Heart right ventricle (tissue), 16 donors: ENCODE results near the gene SH3BGRL3. TPM values are rescaled to one million over a fixed set of nuclear protein-coding genes. Genes with fewer than 3 reads are reported as not detected.
"Not testable (repeated sequence)": the region's sequence is repeated elsewhere in the genome, so short reads cannot be mapped to it uniquely, and the experiment has no call there.

Experiments used
- ATAC-seq, 8 donors: fragments of 200-7000 bp; cut with Tn5 transposase; one replicate each; pipeline ENCODE4 v1.9.1; 2020; ENCODE audit warnings: mild to moderate bottlenecking in 8 of 8, moderate library complexity in 8 of 8, moderate number of reproducible peaks in 1 of 8
- DNase-seq, 2 donors: peaks; one replicate each; pipeline ENCODE4 v3.0.0-alpha.2; 2020
- H3K27ac ChIP-seq, 10 donors: fragments of 200-600 bp; sonication (generic) in 2 of 10; one replicate each; pipeline versions ENCODE4 v1.5.0 to v1.8.0; 2020 to 2022; ENCODE audit warnings: mild to moderate bottlenecking in 3 of 10
- H3K27me3 ChIP-seq, 7 donors: fragments of 200-600 bp; one replicate each; pipeline ENCODE4 v1.8.0; 2021 to 2022; ENCODE audit warnings: mild to moderate bottlenecking in 2 of 7
- H3K36me3 ChIP-seq, 9 donors: fragments of 200-600 bp; sonication (generic) in 1 of 9; one replicate each; pipeline versions ENCODE4 v1.5.0 to v1.8.0; 2020 to 2022; ENCODE audit warnings: mild to moderate bottlenecking in 2 of 9
- H3K4me1 ChIP-seq, 9 donors: fragments of 200-600 bp; sonication (generic) in 1 of 9; one replicate each; pipeline versions ENCODE4 v1.5.0 to v1.8.0; 2020 to 2022; ENCODE audit warnings: mild to moderate bottlenecking in 4 of 9
- H3K4me3 ChIP-seq, 10 donors: fragments of 200-600 bp; sonication (generic) in 2 of 10; one replicate each; pipeline versions ENCODE4 v1.5.0 to v1.8.0; 2020 to 2022; ENCODE audit warnings: mild to moderate bottlenecking in 7 of 10, moderate library complexity in 2 of 10
- H3K9me3 ChIP-seq, 11 donors: fragments of 200-600 bp in 10 of 11; sonication (generic) in 2 of 11; one replicate each; pipeline versions ENCODE4 v1.5.0 to v1.8.0; 2013 to 2022; ENCODE audit warnings: mild to moderate bottlenecking in 2 of 11, control low read depth in 1 of 11, moderate library complexity in 1 of 11
- WGBS, 2 donors: extraction: QIAGEN DNeasy Blood & Tissue Kit; methylation state at CpG; one replicate each; pipeline ENCODE4 v1.1.7; 2013; ENCODE audit warnings: inconsistent platforms in 1 of 2; 5-methylcytosine and 5-hydroxymethylcytosine counted together
- intact Hi-C, 10 donors: fragments of 100-400 bp; cut with DNase I; formaldehyde crosslinking; loops; one replicate each; pipeline versions ENCODE4 v1.11.1 to v1.14.2; 2022
- long read RNA-seq, 3 donors: library from polyadenylated mRNA; unstranded; transcript quantifications; one replicate each; pipeline ENCODE4 v2.0.0, GENCODE V29; 2020 to 2021
- polyA plus RNA-seq, 2 donors: library from polyadenylated mRNA; stranded (reverse); fragments of 200-250 nt; gene quantifications; one replicate each; pipeline ENCODE4 v1.2.3, GENCODE V29; 2013
- total RNA-seq, 10 donors: library from RNA; stranded (reverse); fragmentation: NEBNext Ultra II Directional in 3 of 10; extraction: Animal tissue kit (Norgen Biotek cat#: 25700) in 3 of 10; gene quantifications; one replicate each; pipeline versions ENCODE4 v1.2.1 to v1.2.4, GENCODE V29; 2021 to 2023
- TF ChIP-seq, protein P1 (sequence below), 9 donors: fragments of 200-600 bp; sonication (generic) in 2 of 9; IDR thresholded peaks; one replicate each; pipeline versions ENCODE4 v1.5.0 to v1.8.0; 2021 to 2022; ENCODE audit warnings: antibody characterized with exemption in 9 of 9, mild to moderate bottlenecking in 5 of 9, moderate library complexity in 1 of 9
- donor health status: Arrhythmogenic right ventricular cardiomyopathy.
- donor health status: ischemic (EF 13 %, LVEDD 7.1; RV severe dilation, severe dysfunction).
- donor health status: healthy with polysubstance abuse.
- donor health status: DM: no; HTN: yes; CAD: no.
- donor health status: DM: no; HTN: no; CAD: no.
- donor health status: ischemic (EF 25% LVEDD 6.9; RV normal size, moderate dysfunction).
- donor health status: ischemic (EF 25% LVEDD 5.7; RV mildly dilated, moderate dysfunction).
- donor health status: healthy.
- donor health status: DM: yes; HTN: yes; CAD: no.
- donor health status: Ischemic cardiomyopathy.
- donor health status: ischemic (EF 35%, LVEDD 5.7; RV mildly dilated, moderate dysfunction).
- donor health status: nonischemic (EF 11% LVEDD 7.7; RV severe dilation, severe dysfunction).
- donor health status: DM: yes; HTN: yes; CAD: no.
- donor health status: PGD.
- donor health status: ischemic (EF 29% LVEDD 5.4; RV normal size, mild dysfunction).
- donor health status: nonischemic (EF 23%, LVEDD 6.1; RV moderate dilation, normal function).

SH3BGRL3 gene
- total RNA-seq (100 to 1,000 TPM in 1 of 10 donors, 10 to 100 TPM in 9; 18.4 to 116 (median 25.2) TPM), polyA plus RNA-seq (100 to 1,000 TPM in 1 of 2 donors, 10 to 100 TPM in 1; 96.3 to 153 TPM)
- long read RNA-seq, donor 1, transcript SH3BGRL3-201 (3 exons, 1,661 nt), result major isoform, 28 of 33 reads
- long read RNA-seq, donor 1, partial matches to known transcripts, result 4 of 33 reads
- long read RNA-seq, donor 1, other reads (novel, unspliced or antisense), result 0 of 33 reads
- long read RNA-seq, donor 2, transcript SH3BGRL3-201 (3 exons, 1,661 nt), result major isoform, 25 of 31 reads
- long read RNA-seq, donor 2, partial matches to known transcripts, result 1 of 31 reads
- long read RNA-seq, donor 2, other reads (novel, unspliced or antisense), result 2 of 31 reads
- long read RNA-seq, donor 3, transcript SH3BGRL3-201 (3 exons, 1,661 nt), result major isoform, 5 of 7 reads
- long read RNA-seq, donor 3, partial matches to known transcripts, result 0 of 7 reads
- long read RNA-seq, donor 3, other reads (novel, unspliced or antisense), result 2 of 7 reads

DNA sequence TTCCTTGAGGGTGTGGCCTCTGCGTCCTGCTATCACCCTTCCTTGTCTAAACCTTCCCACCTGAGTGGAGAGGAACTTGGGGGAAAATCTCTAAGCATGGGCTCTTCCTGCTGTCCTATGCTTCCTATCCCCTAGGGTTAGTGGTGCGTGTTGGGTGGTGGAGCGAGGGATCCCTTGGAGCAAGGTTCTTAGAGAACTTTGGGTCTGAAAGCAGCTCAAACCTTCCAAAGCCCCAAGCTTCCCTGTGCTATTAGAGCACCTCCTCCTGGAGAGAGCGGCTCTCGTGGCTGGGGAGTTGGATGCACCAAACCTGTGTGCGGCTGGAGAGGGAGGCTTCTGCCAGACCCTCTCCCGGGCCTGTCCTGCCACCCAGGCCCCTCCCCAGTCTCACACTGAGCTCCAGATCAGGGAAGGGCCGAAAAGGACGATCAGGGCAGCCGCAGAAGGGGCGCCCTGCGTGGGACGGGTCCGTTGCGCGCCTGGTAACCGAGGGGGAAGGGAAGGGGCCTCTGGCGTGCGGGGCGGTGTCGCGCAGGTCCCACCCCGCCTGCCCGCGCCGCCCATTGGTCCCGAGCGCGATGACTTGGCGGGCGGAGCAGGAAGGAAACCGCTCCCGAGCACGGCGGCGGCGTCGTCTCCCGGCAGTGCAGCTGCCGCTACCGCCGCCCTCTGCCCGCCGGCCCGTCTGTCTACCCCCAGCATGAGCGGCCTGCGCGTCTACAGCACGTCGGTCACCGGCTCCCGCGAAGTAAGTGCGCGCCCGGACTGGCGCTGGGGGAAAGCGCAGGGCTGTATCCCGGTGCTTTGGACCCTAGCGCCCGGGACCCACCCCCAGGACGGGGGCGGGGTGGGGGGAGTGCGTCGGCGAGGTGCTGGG is at the start of gene SH3BGRL3:
Gene SH3BGRL3 (plus strand): TSS at position 631 of the 877 bp plus-strand sequence. CDS start 70 bp downstream, at position 701.
- intact Hi-C loops, result loop anchor here in 2 of 10 donors (5.0 kb wide), 1 partner anchor 43 kb away; no protein-coding TSS in a partner anchor
- H3K4me3 ChIP-seq, result peak within 1 kb of the TSS; percentile 58 to 99 (median 82)
- TF ChIP-seq, protein P1, sequence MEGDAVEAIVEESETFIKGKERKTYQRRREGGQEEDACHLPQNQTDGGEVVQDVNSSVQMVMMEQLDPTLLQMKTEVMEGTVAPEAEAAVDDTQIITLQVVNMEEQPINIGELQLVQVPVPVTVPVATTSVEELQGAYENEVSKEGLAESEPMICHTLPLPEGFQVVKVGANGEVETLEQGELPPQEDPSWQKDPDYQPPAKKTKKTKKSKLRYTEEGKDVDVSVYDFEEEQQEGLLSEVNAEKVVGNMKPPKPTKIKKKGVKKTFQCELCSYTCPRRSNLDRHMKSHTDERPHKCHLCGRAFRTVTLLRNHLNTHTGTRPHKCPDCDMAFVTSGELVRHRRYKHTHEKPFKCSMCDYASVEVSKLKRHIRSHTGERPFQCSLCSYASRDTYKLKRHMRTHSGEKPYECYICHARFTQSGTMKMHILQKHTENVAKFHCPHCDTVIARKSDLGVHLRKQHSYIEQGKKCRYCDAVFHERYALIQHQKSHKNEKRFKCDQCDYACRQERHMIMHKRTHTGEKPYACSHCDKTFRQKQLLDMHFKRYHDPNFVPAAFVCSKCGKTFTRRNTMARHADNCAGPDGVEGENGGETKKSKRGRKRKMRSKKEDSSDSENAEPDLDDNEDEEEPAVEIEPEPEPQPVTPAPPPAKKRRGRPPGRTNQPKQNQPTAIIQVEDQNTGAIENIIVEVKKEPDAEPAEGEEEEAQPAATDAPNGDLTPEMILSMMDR (IDR thresholded peaks at IDR 0.05), result peak in 6 of 9 donors; percentile 26 to 67 (median 48)
- DNase-seq (peak; percentile 88 to 90), ATAC-seq (peak; percentile 72 to 90 (median 86))
- peaks cover 0 to 62% (median 0%) of the 10 kb centered on the region in 9 donors for H3K36me3 ChIP-seq
- 2 to 3% methylated on average over 64 to 66 of the region's 66 CpGs for WGBS, 2 donors
- H3K9me3 ChIP-seq, result no peaks in the 10 kb centered on the region
- peak within 1 kb of the TSS; percentile 86 to 100 (median 95) for H3K27ac ChIP-seq
- no peaks in the 10 kb centered on the region for H3K27me3 ChIP-seq
- H3K4me1 ChIP-seq, result peaks cover 24 to 99% (median 74%) of the 10 kb centered on the region in 9 donors

GRCh38 chr1:26230682-26231081 is 49.2 kb upstream of the SH3BGRL3 start:
- Histone ChIP-seq H3K27me3 (peaks cover 0 to 19% (median 10%) of the 10 kb centered on the region in 7 donors), H3K4me1 (peaks cover 0 to 21% (median 16%) of the 10 kb centered on the region in 9 donors)
- intact Hi-C loops, result loop anchor here in 8 of 10 donors (5.0 to 10.0 kb wide), 5 partner anchors 56 to 126 kb away; partner anchors contain the start of genes C1orf232 (in 5 of the 8), ZNF593 (in 5 of the 8), CNKSR1 (in 1 of the 8) and PDIK1L (in 1 of the 8)
- not testable (repeated sequence) for DNase-seq, H3K36me3 ChIP-seq, H3K27ac ChIP-seq, H3K4me3 ChIP-seq, ATAC-seq, H3K9me3 ChIP-seq
- WGBS, 2 donors, result 87 to 89% methylated on average over 2 of the region's 2 CpGs

GRCh38 chr1:26233903-26234643 is 45.8 kb upstream of the SH3BGRL3 start, which contains the start of gene CEP85:
Gene CEP85 (plus strand): TSS chr1:26234200. CDS start chr1:26239784, 5,584 bp downstream.
- Histone ChIP-seq H3K4me3 (peak within 1 kb of the TSS; percentile 62 to 93 (median 72)), H3K27me3 (no peaks in the 10 kb centered on the region), H3K27ac (peak within 1 kb of the TSS; percentile 69 to 94 (median 89)), H3K4me1 (peaks cover 0 to 42% (median 14%) of the 10 kb centered on the region in 9 donors), H3K36me3 (no peaks in the 10 kb centered on the region), H3K9me3 (no peaks in the 10 kb centered on the region)
- intact Hi-C loops, result loop anchor here in 8 of 10 donors (1.0 to 10.0 kb wide), 9 partner anchors 59 to 199 kb away; partner anchors contain the start of genes C1orf232 (in 6 of the 8), ZNF593 (in 6 of the 8), CNKSR1 (in 1 of the 8) and PDIK1L (in 1 of the 8)
- peak; percentile 97 to 99 for DNase-seq
- WGBS, 2 donors, result 0 to 1% methylated on average over 70 to 73 of the region's 73 CpGs
- peak; percentile 99 to 100 (median 99) for ATAC-seq
- TF ChIP-seq, protein P1 (IDR thresholded peaks at IDR 0.05), result peak; percentile 69 to 95 (median 85)
